ENCODE results near the gene GLB1L2. TPM values are rescaled to one million over a fixed set of nuclear protein-coding genes. Genes with fewer than 3 reads are reported as not detected.

Gene GLB1L2
- total RNA-seq, 4 donors from 2014 or later: 7.1 to 13.1 (median 10.5) TPM

- Histone ChIP-seq H3K4me3 (no peak overlapping the region), H3K27me3 (peaks cover 0 to 59% (median 0%) of the 10 kb centered on the region in 4 donors), H3K27ac (replicated peaks in 1 of 4) (no peak overlapping the region), H3K4me1 (no peaks in the 10 kb centered on the region), H3K9me3 (no peaks in the 10 kb centered on the region), H3K36me3 (no peaks in the 10 kb centered on the region)
- 73% methylated on average over 7 of the region's 13 CpGs for WGBS
- TF ChIP-seq EP300 (IDR thresholded peaks at IDR 0.05): no peak
- TF ChIP-seq POLR2A (IDR thresholded peaks at IDR 0.05; ENCODE audit: low read depth): no peak
- no peak for TF ChIP-seq POLR2AphosphoS5 (IDR thresholded peaks at IDR 0.05)
- no peak for TF ChIP-seq CTCF (IDR thresholded peaks at IDR 0.05)
- intact Hi-C loops (cut with DNase I): no loop called here
- no peak for DNase-seq (ENCODE audit: extremely low spot score)
Observed at GRCh38 chr11:134398644-134399292, 67.0 kb downstream of the GLB1L2 start.

GRCh38 chr11:134399293-134399654 is 67.5 kb downstream of the GLB1L2 start:
- WGBS: 93% methylated on average over 2 of the region's 8 CpGs
- Histone ChIP-seq H3K36me3 (no peaks in the 10 kb centered on the region), H3K4me1 (no peaks in the 10 kb centered on the region), H3K27me3 (peaks cover 0 to 60% (median 0%) of the 10 kb centered on the region in 4 donors), H3K27ac (replicated peaks in 1 of 4) (no peak overlapping the region), H3K4me3 (no peak overlapping the region), H3K9me3 (no peaks in the 10 kb centered on the region)
- no peak for DNase-seq (ENCODE audit: extremely low spot score)
- no peak for TF ChIP-seq POLR2AphosphoS5 (IDR thresholded peaks at IDR 0.05)
- no peak for TF ChIP-seq POLR2A (IDR thresholded peaks at IDR 0.05; ENCODE audit: low read depth)
- TF ChIP-seq CTCF (IDR thresholded peaks at IDR 0.05): no peak
- TF ChIP-seq EP300 (IDR thresholded peaks at IDR 0.05): no peak
- intact Hi-C loops (cut with DNase I): no loop called here

- TF ChIP-seq POLR2AphosphoS5 (IDR thresholded peaks at IDR 0.05): no peak
- TF ChIP-seq CTCF (IDR thresholded peaks at IDR 0.05): no peak
- no peak for TF ChIP-seq EP300 (IDR thresholded peaks at IDR 0.05)
- TF ChIP-seq POLR2A (IDR thresholded peaks at IDR 0.05; ENCODE audit: low read depth): no peak
- H3K36me3 ChIP-seq: no peaks in the 10 kb centered on the region
- H3K4me3 ChIP-seq: no peak overlapping the region
- no peak for DNase-seq (ENCODE audit: extremely low spot score)
- WGBS: 84% methylated on average over 7 of the region's 7 CpGs
- intact Hi-C loops (cut with DNase I): no loop called here
- peaks cover 0 to 67% (median 0%) of the 10 kb centered on the region in 4 donors for H3K27me3 ChIP-seq
- no peaks in the 10 kb centered on the region for H3K9me3 ChIP-seq
- no peaks in the 10 kb centered on the region for H3K4me1 ChIP-seq
- H3K27ac ChIP-seq (replicated peaks in 1 of 4): no peak overlapping the region
Observed at GRCh38 chr11:134399996-134400395, 68.2 kb downstream of the GLB1L2 start.

GRCh38 chr11:134401825-134402809 is 70.3 kb downstream of the GLB1L2 start:
- Histone ChIP-seq H3K4me3 (no peak overlapping the region), H3K27me3 (peaks cover 0 to 84% (median 0%) of the 10 kb centered on the region in 4 donors), H3K4me1 (no peaks in the 10 kb centered on the region), H3K36me3 (no peaks in the 10 kb centered on the region), H3K9me3 (no peaks in the 10 kb centered on the region), H3K27ac (replicated peaks in 1 of 4) (no peak overlapping the region)
- DNase-seq (ENCODE audit: extremely low spot score): no peak
- 83% methylated on average over 14 of the region's 19 CpGs for WGBS
- TF ChIP-seq POLR2AphosphoS5 (IDR thresholded peaks at IDR 0.05): no peak
- intact Hi-C loops (cut with DNase I): no loop called here

GRCh38 chr11:134402910-134403309 is 71.1 kb downstream of the GLB1L2 start:
- H3K4me1 ChIP-seq: no peaks in the 10 kb centered on the region
- H3K27ac ChIP-seq (replicated peaks in 1 of 4): no peak overlapping the region
- H3K9me3 ChIP-seq: no peaks in the 10 kb centered on the region
- intact Hi-C loops (cut with DNase I): no loop called here
- no peaks in the 10 kb centered on the region for H3K36me3 ChIP-seq
- H3K27me3 ChIP-seq: peaks cover 0 to 84% (median 0%) of the 10 kb centered on the region in 4 donors
- TF ChIP-seq POLR2AphosphoS5 (IDR thresholded peaks at IDR 0.05) (no peak), CTCF (IDR thresholded peaks at IDR 0.05) (no peak), EP300 (IDR thresholded peaks at IDR 0.05) (no peak), POLR2A (IDR thresholded peaks at IDR 0.05; ENCODE audit: low read depth) (no peak)
- 96% methylated on average over 12 of the region's 12 CpGs for WGBS
- no peak for DNase-seq (ENCODE audit: extremely low spot score)
- no peak overlapping the region for H3K4me3 ChIP-seq

Data from esophagus muscularis mucosa (tissue), 4 donors.